ENCODE measurements around the gene CNGB1.

Gene CNGB1

GRCh38 chr16:57925310-57925709, 45.6 kb downstream of the CNGB1 start:
- H3K4me3 ChIP-seq (ENCODE audit: low read length, poor library complexity, severe bottlenecking) = no peak overlapping the region
- H3K36me3 ChIP-seq (ENCODE audit: insufficient read depth, low read length) = no peaks in the 10 kb centered on the region
- H3K9me2 ChIP-seq (replicated peaks; ENCODE audit: low read depth, low read length) = no peaks in the 10 kb centered on the region
- H3K4me2 ChIP-seq (ENCODE audit: low read depth, low read length, poor library complexity, severe bottlenecking) = no peak overlapping the region
- H3K9me3 ChIP-seq (ENCODE audit: insufficient read depth, low read depth, low read length) = no peaks in the 10 kb centered on the region
- no peak overlapping the region for H2AFZ ChIP-seq (ENCODE audit: low read length)
- H3K4me1 ChIP-seq (ENCODE audit: insufficient read depth, low read length, poor library complexity, severe bottlenecking) = no peaks in the 10 kb centered on the region
- H3F3A ChIP-seq (ENCODE audit: low read depth) = no peaks in the 10 kb centered on the region
- H3K27me3 ChIP-seq (ENCODE audit: insufficient read depth, low read length, poor library complexity, severe bottlenecking) = no peaks in the 10 kb centered on the region
- H3K79me2 ChIP-seq (ENCODE audit: insufficient read depth, low read length) = no peaks in the 10 kb centered on the region
- no peak for TF ChIP-seq EZH2phosphoT487 (IDR thresholded peaks at IDR 0.05; ENCODE audit: borderline replicate concordance)
- TF ChIP-seq, protein P1, sequence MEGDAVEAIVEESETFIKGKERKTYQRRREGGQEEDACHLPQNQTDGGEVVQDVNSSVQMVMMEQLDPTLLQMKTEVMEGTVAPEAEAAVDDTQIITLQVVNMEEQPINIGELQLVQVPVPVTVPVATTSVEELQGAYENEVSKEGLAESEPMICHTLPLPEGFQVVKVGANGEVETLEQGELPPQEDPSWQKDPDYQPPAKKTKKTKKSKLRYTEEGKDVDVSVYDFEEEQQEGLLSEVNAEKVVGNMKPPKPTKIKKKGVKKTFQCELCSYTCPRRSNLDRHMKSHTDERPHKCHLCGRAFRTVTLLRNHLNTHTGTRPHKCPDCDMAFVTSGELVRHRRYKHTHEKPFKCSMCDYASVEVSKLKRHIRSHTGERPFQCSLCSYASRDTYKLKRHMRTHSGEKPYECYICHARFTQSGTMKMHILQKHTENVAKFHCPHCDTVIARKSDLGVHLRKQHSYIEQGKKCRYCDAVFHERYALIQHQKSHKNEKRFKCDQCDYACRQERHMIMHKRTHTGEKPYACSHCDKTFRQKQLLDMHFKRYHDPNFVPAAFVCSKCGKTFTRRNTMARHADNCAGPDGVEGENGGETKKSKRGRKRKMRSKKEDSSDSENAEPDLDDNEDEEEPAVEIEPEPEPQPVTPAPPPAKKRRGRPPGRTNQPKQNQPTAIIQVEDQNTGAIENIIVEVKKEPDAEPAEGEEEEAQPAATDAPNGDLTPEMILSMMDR (conservative IDR thresholded peaks at IDR 0.05; ENCODE audit: low read length) = no peak
- H3K9ac ChIP-seq (ENCODE audit: low read depth, low read length, poor library complexity, severe bottlenecking) = no peak overlapping the region
- H4K20me1 ChIP-seq (ENCODE audit: insufficient read depth, low read length, poor library complexity, severe bottlenecking) = no peaks in the 10 kb centered on the region

DNA sequence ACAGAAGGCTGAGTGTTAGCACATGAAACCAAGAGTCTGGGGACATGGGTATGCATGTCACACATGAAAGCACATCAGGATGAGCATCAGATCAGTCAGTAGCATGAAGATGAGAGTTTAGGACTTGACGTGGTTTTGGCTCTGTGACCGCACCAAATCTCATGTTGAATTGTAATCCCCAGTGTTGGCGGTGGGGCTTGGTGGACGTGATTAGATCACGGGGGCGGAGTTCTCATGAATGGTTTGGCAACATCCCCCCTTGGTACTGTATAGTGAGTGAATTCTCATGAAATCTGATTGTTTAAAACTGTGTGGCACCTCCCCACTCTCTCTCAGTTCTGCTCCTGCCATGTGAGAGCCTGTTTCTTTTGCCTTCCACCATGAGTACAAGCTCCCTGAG, 46.4 kb downstream of the CNGB1 start:
- no peak overlapping the region for H3K9ac ChIP-seq (ENCODE audit: low read depth, low read length, poor library complexity, severe bottlenecking)
- no peak overlapping the region for H2AFZ ChIP-seq (ENCODE audit: low read length)
- no peak overlapping the region for H3K4me2 ChIP-seq (ENCODE audit: low read depth, low read length, poor library complexity, severe bottlenecking)
- no peaks in the 10 kb centered on the region for H3K27me3 ChIP-seq (ENCODE audit: insufficient read depth, low read length, poor library complexity, severe bottlenecking)
- no peak for TF ChIP-seq EZH2phosphoT487 (IDR thresholded peaks at IDR 0.05; ENCODE audit: borderline replicate concordance)
- TF ChIP-seq, protein P1 (conservative IDR thresholded peaks at IDR 0.05; ENCODE audit: low read length) = no peak
- H3K9me3 ChIP-seq (ENCODE audit: insufficient read depth, low read depth, low read length) = no peaks in the 10 kb centered on the region
- H3K4me3 ChIP-seq (ENCODE audit: low read length, poor library complexity, severe bottlenecking) = no peak overlapping the region
- H3K36me3 ChIP-seq (ENCODE audit: insufficient read depth, low read length) = no peaks in the 10 kb centered on the region
- no peaks in the 10 kb centered on the region for H3F3A ChIP-seq (ENCODE audit: low read depth)
- no peaks in the 10 kb centered on the region for H3K9me2 ChIP-seq (replicated peaks; ENCODE audit: low read depth, low read length)
- H3K79me2 ChIP-seq (ENCODE audit: insufficient read depth, low read length) = no peaks in the 10 kb centered on the region
- H3K4me1 ChIP-seq (ENCODE audit: insufficient read depth, low read length, poor library complexity, severe bottlenecking) = no peaks in the 10 kb centered on the region
- H4K20me1 ChIP-seq (ENCODE audit: insufficient read depth, low read length, poor library complexity, severe bottlenecking) = no peaks in the 10 kb centered on the region

GRCh38 chr16:57923841-57924240, 47.1 kb downstream of the CNGB1 start:
- Histone ChIP-seq H3K9me3 (ENCODE audit: insufficient read depth, low read depth, low read length) (no peaks in the 10 kb centered on the region), H3K27me3 (ENCODE audit: insufficient read depth, low read length, poor library complexity, severe bottlenecking) (no peaks in the 10 kb centered on the region), H3K36me3 (ENCODE audit: insufficient read depth, low read length) (no peaks in the 10 kb centered on the region), H3K9ac (ENCODE audit: low read depth, low read length, poor library complexity, severe bottlenecking) (no peak overlapping the region), H3K4me3 (ENCODE audit: low read length, poor library complexity, severe bottlenecking) (no peak overlapping the region), H3K4me1 (ENCODE audit: insufficient read depth, low read length, poor library complexity, severe bottlenecking) (no peaks in the 10 kb centered on the region), H2AFZ (ENCODE audit: low read length) (no peak overlapping the region), H4K20me1 (ENCODE audit: insufficient read depth, low read length, poor library complexity, severe bottlenecking) (no peaks in the 10 kb centered on the region), H3K79me2 (ENCODE audit: insufficient read depth, low read length) (no peaks in the 10 kb centered on the region), H3K9me2 (replicated peaks; ENCODE audit: low read depth, low read length) (no peaks in the 10 kb centered on the region), H3F3A (ENCODE audit: low read depth) (no peaks in the 10 kb centered on the region), H3K4me2 (ENCODE audit: low read depth, low read length, poor library complexity, severe bottlenecking) (no peak overlapping the region)
- no peak for TF ChIP-seq EZH2phosphoT487 (IDR thresholded peaks at IDR 0.05; ENCODE audit: borderline replicate concordance)
- TF ChIP-seq, protein P1 (conservative IDR thresholded peaks at IDR 0.05; ENCODE audit: low read length) = no peak

Measured in Loucy (cell line).